Right lobe of liver (tissue), 4 donors: ENCODE measurements around the gene POU3F3.

Experiments
- POLR2A ChIP-seq: fragments of 450-650 bp; IDR thresholded peaks from one replicate; pipeline ENCODE4 v1.6.1; 2017; ENCODE audit warnings: antibody characterized with exemption, mild to moderate bottlenecking
- TF ChIP-seq, protein P1 (sequence below), 4 donors: fragments of 200-600 bp in 3 of 4; fragments of 450-650 bp in 1 of 4; IDR thresholded peaks; one replicate each; pipeline versions ENCODE4 v1.5.1 to v1.8.0; 2016 to 2022; ENCODE audit warnings: antibody characterized with exemption in 4 of 4, mild to moderate bottlenecking in 2 of 4
- donor health status: DM: no; HTN: no; CAD: no.
- donor health status: DM: no; HTN: no; CAD: no.
- donor health status: DM: no; HTN: yes; CAD: no.

DNA sequence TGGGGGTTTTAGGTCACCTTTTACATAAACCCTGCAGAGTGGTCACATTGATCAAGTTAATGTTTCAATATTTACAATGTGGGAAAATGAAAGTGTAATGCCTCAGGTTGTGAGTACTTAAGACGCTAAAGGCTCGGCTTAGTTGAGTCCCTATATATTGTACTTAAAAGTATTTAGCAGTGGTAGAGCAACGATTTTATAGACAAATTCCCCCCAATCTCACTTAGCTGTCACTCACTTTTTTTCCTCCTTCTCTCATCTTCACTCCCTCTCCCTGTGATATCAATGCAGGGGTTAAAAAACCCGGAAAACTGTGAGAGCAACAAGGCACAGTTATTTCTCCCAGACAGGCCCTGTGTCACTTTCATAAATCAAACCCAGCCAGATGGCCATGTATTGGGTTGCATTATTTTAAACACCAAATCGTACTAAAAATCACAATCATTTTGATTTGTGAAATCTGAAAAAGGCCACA lies 5.4 kb downstream of the POU3F3 start:
- TF ChIP-seq, protein P1, sequence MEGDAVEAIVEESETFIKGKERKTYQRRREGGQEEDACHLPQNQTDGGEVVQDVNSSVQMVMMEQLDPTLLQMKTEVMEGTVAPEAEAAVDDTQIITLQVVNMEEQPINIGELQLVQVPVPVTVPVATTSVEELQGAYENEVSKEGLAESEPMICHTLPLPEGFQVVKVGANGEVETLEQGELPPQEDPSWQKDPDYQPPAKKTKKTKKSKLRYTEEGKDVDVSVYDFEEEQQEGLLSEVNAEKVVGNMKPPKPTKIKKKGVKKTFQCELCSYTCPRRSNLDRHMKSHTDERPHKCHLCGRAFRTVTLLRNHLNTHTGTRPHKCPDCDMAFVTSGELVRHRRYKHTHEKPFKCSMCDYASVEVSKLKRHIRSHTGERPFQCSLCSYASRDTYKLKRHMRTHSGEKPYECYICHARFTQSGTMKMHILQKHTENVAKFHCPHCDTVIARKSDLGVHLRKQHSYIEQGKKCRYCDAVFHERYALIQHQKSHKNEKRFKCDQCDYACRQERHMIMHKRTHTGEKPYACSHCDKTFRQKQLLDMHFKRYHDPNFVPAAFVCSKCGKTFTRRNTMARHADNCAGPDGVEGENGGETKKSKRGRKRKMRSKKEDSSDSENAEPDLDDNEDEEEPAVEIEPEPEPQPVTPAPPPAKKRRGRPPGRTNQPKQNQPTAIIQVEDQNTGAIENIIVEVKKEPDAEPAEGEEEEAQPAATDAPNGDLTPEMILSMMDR (IDR thresholded peaks at IDR 0.05): no peak
- TF ChIP-seq POLR2A: no peak
